Measurements from ENCODE around the gene ABRAXAS1.

DNA sequence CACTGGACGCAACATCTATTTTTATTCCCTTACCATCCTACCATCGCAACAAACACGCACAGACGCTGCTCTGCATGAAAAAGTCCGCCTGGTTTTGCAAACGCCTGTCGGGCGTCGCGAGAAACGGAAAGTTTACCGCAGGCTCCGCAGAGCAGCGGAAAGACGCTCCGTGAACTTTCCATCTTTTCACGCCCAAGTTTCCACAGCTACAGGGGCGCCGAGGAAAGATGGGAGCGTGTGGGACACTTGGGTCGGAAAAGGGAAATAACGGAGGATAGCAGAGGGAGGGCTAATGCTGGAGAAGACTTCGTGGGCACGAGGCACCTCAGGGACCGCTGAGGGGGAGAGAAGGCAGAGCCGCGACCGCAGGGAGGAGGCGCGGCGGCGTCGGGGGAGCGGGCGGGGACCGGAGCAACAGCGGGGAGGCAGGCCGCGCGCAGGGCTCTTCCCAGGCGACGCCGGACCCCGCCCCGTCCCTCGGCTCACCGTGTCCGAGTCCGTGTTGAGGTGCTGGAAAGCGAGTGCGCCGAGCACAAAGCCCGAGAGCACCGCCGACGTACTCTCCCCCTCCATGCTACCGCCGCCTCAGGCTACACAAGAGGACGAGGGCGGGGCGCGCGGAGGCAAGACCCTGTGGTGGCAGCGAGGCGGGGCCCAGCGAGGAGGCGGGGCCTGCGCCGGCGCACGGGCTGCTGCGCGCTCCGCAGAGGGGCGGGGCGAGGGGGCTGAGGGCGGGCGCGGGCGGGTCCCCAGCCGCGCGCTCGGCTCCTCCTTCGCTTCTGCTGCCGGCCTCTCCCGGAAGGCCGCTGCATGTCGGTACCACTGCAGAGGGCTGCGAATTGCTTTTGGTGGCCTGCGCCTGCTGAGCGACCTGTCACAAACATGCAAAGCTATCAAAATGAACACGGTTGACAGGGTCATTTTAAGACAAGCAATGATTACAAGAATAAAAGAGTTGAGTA lies at the start of gene ABRAXAS1:
- TF ChIP-seq, protein P1, sequence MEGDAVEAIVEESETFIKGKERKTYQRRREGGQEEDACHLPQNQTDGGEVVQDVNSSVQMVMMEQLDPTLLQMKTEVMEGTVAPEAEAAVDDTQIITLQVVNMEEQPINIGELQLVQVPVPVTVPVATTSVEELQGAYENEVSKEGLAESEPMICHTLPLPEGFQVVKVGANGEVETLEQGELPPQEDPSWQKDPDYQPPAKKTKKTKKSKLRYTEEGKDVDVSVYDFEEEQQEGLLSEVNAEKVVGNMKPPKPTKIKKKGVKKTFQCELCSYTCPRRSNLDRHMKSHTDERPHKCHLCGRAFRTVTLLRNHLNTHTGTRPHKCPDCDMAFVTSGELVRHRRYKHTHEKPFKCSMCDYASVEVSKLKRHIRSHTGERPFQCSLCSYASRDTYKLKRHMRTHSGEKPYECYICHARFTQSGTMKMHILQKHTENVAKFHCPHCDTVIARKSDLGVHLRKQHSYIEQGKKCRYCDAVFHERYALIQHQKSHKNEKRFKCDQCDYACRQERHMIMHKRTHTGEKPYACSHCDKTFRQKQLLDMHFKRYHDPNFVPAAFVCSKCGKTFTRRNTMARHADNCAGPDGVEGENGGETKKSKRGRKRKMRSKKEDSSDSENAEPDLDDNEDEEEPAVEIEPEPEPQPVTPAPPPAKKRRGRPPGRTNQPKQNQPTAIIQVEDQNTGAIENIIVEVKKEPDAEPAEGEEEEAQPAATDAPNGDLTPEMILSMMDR (IDR thresholded peaks at IDR 0.05; ENCODE audit: low read depth, low read length): no peak
- no peak for TF ChIP-seq EZH2phosphoT487 (IDR thresholded peaks at IDR 0.05; ENCODE audit: low read depth)

All from OCI-LY3 (cell line).